Hematopoietic multipotent progenitor cell treated with erythropoietin and hydrocortisone succinate and interleukin-3 and kit ligand, for 8 days (in vitro differentiated cells): Measurements from ENCODE around the gene PRDM16.

ENCODE experiments used
- DNase-seq: peaks from one replicate; pipeline ENCODE4 v3.0.0-alpha.2; 2015

The PRDM16 gene

GRCh38 chr1:3068564-3069431, at the start of gene PRDM16:
PRDM16 (plus strand) TSS chr1:3069203; CDS start chr1:3069260, 57 bp downstream.
- DNase-seq: peak; percentile 64

- DNase-seq: no peak
Measured at GRCh38 chr1:3019516-3020051, 49.4 kb upstream of the PRDM16 start.

- no peak for DNase-seq
Measured at GRCh38 chr1:3020263-3020909, 48.6 kb upstream of the PRDM16 start.

GRCh38 chr1:3021233-3021671, 47.8 kb upstream of the PRDM16 start, which contains the start of gene ACTRT2:
ACTRT2 (plus strand) TSS chr1:3021467; CDS start chr1:3021687, 220 bp downstream.
- no peak for DNase-seq

- no peak for DNase-seq
Measured at GRCh38 chr1:3021801-3022401, 47.1 kb upstream of the PRDM16 start.

- no peak for DNase-seq
Measured at GRCh38 chr1:3022511-3022973, 46.5 kb upstream of the PRDM16 start.

- DNase-seq: no peak
Measured at GRCh38 chr1:3022976-3023375, 46.0 kb upstream of the PRDM16 start.

- no peak for DNase-seq
Measured at GRCh38 chr1:3024019-3024418, 45.0 kb upstream of the PRDM16 start.

- no peak for DNase-seq
Measured at GRCh38 chr1:3024588-3024987, 44.4 kb upstream of the PRDM16 start.

- no peak for DNase-seq
Measured at GRCh38 chr1:3026124-3026523, 42.9 kb upstream of the PRDM16 start.

- no peak for DNase-seq
Measured at GRCh38 chr1:3026581-3027391, 42.2 kb upstream of the PRDM16 start.

- DNase-seq: no peak
Measured at GRCh38 chr1:3027611-3028371, 41.2 kb upstream of the PRDM16 start.

- no peak for DNase-seq
Measured at GRCh38 chr1:3028531-3029282, 40.3 kb upstream of the PRDM16 start.

GRCh38 chr1:3029481-3029961, 39.5 kb upstream of the PRDM16 start:
- no peak for DNase-seq

- DNase-seq: no peak
Measured at GRCh38 chr1:3029991-3030662, 38.9 kb upstream of the PRDM16 start.

- no peak for DNase-seq
Measured at GRCh38 chr1:3030663-3031381, 38.2 kb upstream of the PRDM16 start.

- DNase-seq: no peak
Measured at GRCh38 chr1:3031401-3032221, 37.4 kb upstream of the PRDM16 start.

GRCh38 chr1:3032371-3033039, 36.5 kb upstream of the PRDM16 start:
- no peak for DNase-seq
